Progenitor cell of endocrine pancreas (in vitro differentiated cells): ENCODE measurements around the gene LEF1. TPM values are rescaled to one million over a fixed set of nuclear protein-coding genes. Genes with fewer than 3 reads are reported as not detected.
A peak's percentile ranks its signal among the peaks of the same experiment; 100 is the strongest.

ENCODE experiments used
- DNase-seq: peaks from one replicate; pipeline ENCODE4 v3.0.0; 2021; ENCODE audit warnings: low spot score; ENCODE audit not compliant: unreplicated experiment
- H3K27ac Mint-ChIP-seq: 2 replicates; pipeline ENCODE4 v1.8.0; 2021; ENCODE audit warnings: mild to moderate bottlenecking, moderate library complexity, mixed read lengths
- H3K27me3 Mint-ChIP-seq: 2 replicates; pipeline ENCODE4 v1.8.0; 2021; ENCODE audit warnings: mixed read lengths
- H3K36me3 Mint-ChIP-seq: 2 replicates; pipeline ENCODE4 v1.8.0; 2022; ENCODE audit warnings: mixed read lengths; ENCODE audit not compliant: insufficient read depth
- H3K4me1 Mint-ChIP-seq: 2 replicates; pipeline ENCODE4 v1.8.0; 2021; ENCODE audit warnings: low read depth, mixed read lengths
- H3K4me3 Mint-ChIP-seq: 2 replicates; pipeline ENCODE4 v1.8.0; 2021; ENCODE audit warnings: low read depth, mild to moderate bottlenecking, moderate library complexity, mixed read lengths
- H3K9me3 Mint-ChIP-seq: 2 replicates; pipeline ENCODE4 v1.8.0; 2021; ENCODE audit warnings: low read depth, mixed read lengths
- total RNA-seq: library from RNA; stranded (reverse); gene quantifications from 2 replicates; pipeline ENCODE4 v1.2.1, GENCODE V29; 2021
- TF ChIP-seq, protein P1 (sequence below): fragments of 200-600 bp; sonication (generic); IDR thresholded peaks from one replicate; pipeline ENCODE4 v1.5.0; 2021; ENCODE audit warnings: antibody characterized with exemption, mild to moderate bottlenecking; ENCODE audit not compliant: unreplicated experiment

The LEF1 gene
- total RNA-seq, 1 donor from 2014 or later = 2.1 TPM

DNA sequence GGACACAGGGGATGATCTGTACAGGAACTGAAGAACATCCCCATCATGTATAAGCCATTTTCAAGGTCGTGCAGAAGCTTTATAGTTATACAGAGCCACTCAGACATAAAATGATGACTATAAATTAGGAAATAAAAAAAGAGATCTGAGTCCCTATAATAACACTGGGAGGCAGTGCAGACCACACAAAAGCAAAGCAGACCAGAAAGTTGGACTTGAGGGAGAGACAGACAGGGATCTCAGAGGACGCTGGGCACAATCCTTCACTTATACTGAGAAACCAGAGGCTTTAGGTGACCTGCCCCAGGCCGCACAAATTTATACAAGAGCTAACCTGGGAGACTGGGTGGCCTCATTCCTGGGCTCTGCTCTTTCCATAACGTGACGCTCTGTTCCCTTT is 108.6 kb downstream of the LEF1 start:
- DNase-seq = no peak
- no peak overlapping the region for H3K27ac Mint-ChIP-seq
- no peak overlapping the region for H3K4me3 Mint-ChIP-seq
- H3K36me3 Mint-ChIP-seq = no peaks in the 10 kb centered on the region
- H3K9me3 Mint-ChIP-seq = no peaks in the 10 kb centered on the region
- TF ChIP-seq, protein P1, sequence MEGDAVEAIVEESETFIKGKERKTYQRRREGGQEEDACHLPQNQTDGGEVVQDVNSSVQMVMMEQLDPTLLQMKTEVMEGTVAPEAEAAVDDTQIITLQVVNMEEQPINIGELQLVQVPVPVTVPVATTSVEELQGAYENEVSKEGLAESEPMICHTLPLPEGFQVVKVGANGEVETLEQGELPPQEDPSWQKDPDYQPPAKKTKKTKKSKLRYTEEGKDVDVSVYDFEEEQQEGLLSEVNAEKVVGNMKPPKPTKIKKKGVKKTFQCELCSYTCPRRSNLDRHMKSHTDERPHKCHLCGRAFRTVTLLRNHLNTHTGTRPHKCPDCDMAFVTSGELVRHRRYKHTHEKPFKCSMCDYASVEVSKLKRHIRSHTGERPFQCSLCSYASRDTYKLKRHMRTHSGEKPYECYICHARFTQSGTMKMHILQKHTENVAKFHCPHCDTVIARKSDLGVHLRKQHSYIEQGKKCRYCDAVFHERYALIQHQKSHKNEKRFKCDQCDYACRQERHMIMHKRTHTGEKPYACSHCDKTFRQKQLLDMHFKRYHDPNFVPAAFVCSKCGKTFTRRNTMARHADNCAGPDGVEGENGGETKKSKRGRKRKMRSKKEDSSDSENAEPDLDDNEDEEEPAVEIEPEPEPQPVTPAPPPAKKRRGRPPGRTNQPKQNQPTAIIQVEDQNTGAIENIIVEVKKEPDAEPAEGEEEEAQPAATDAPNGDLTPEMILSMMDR = peak; percentile 56
- peaks cover 8% of the 10 kb centered on the region for H3K4me1 Mint-ChIP-seq
- H3K27me3 Mint-ChIP-seq = peaks cover 14% of the 10 kb centered on the region

DNA sequence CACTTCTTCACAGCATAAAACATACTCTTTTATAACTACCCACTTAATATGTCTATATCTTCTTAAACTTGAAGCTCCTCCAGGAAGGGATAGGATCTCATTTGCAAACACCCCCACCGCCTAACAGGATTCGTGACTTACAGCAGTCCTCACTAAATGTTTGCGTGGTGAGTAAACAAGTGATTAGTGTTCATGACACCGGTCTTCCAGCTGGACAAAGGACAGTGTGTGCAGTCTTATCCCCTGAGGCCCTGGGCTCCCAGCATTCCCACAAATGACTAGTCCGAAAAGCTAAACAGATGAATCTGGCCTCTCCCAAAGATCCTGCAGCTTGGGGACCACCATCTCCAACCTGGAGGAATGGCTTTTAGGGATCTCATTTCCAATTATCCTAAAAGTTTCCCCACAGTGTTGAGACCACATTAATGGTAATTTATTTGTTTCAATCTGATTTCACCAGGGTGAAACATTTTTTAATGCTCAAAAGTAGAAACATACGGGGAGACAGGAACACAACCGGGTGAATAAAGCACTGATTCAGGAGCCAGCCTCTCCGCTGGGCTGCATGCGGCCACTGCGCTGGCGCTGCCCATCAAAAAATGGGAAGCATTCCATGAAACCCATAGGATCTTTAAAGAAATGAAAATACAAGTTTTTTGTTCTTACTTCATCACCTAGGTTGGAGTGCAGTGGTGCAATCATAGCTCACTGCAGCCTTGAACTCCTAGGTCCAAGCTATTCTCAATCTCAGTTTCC is 109.9 kb downstream of the LEF1 start:
- H3K9me3 Mint-ChIP-seq = no peaks in the 10 kb centered on the region
- no peak for DNase-seq

DNA sequence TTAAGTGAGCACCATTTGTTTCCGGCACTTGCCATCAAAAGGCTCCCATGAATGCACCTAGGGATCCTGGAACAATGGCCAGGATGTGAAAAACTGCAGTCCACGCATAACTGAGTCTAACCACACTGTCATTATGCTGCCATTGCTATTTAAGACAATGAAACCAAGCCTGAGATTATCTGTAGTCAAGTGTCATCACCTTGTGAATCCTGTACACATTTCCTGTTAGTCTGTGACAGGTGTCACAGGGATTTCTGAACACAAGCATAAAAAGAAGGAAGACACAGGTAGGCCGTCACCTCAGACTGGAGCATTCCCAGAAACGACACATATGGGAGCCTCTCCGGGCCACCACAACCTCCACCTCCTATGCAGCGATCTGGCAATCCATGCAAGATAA is 112.3 kb downstream of the LEF1 start:
- Mint-ChIP-seq H3K36me3 (no peaks in the 10 kb centered on the region), H3K4me3 (no peak overlapping the region), H3K27me3 (peaks cover 8% of the 10 kb centered on the region), H3K4me1 (peaks cover 8% of the 10 kb centered on the region), H3K27ac (no peak overlapping the region), H3K9me3 (no peaks in the 10 kb centered on the region)
- DNase-seq = no peak
- TF ChIP-seq, protein P1 = no peak

More for the DNA sequence above, 109.9 kb downstream of the LEF1 start:
- Mint-ChIP-seq H3K4me3 (no peak overlapping the region), H3K27me3 (peaks cover 14% of the 10 kb centered on the region), H3K27ac (peak overlapping the region; percentile 8), H3K36me3 (no peaks in the 10 kb centered on the region), H3K4me1 (peaks cover 8% of the 10 kb centered on the region)
- TF ChIP-seq, protein P1 = no peak

DNA sequence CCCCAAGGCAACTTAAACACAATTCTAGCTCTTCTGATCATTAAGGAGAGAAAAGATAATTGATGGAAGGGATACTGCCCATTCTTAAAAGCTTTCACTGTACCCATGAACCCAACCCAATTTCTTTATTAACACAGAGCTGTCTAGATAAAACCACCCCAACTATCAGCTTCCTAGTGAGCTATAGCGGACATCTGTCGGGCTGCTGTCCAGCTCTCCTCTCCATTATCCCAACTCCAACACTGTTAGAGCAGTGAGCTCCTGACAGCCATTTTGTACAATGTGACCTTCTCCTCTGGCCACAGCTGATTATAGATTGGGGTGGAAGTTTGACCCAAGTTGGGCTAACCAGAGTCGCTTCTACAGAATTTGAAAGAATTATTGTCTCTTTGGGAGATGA is 112.9 kb downstream of the LEF1 start:
- no peak overlapping the region for H3K4me3 Mint-ChIP-seq
- peaks cover 8% of the 10 kb centered on the region for H3K4me1 Mint-ChIP-seq
- peaks cover 5% of the 10 kb centered on the region for H3K27me3 Mint-ChIP-seq

DNA sequence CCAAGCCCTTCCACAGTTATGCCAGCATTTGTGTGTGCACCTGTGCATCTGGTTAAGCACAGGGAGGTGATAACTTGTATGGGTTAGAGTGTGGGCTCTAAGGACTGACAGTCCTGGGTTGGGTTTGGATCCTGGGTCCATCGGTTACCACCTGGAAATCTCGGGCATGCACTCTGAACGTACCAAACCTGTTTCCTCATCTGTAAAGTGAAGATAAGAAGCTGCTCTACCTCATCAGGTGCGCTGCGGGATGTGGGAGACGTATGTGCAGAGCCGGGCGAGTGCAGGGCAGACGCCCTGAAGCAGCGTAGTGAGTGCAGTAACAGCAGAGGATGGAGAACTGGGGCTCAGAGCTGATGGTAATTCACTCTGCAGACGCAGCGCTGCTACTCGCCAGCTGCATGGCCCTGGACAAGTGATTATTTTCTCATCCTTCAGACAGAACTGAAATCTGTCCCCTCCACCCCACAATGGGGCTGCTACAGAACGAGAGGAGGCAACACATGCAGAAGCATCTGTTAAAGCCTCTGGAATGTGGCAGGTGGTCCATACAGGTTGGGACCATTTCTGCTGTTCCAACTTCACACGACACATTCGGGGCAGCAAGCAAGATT is 114.6 kb downstream of the LEF1 start:
- no peak overlapping the region for H3K4me3 Mint-ChIP-seq
- no peaks in the 10 kb centered on the region for H3K9me3 Mint-ChIP-seq
- no peaks in the 10 kb centered on the region for H3K36me3 Mint-ChIP-seq
- TF ChIP-seq, protein P1 = no peak
- no peak overlapping the region for H3K27ac Mint-ChIP-seq
- peaks cover 5% of the 10 kb centered on the region for H3K27me3 Mint-ChIP-seq
- H3K4me1 Mint-ChIP-seq = peaks cover 5% of the 10 kb centered on the region
- no peak for DNase-seq

More for the DNA sequence above, 112.9 kb downstream of the LEF1 start:
- Mint-ChIP-seq H3K9me3 (no peaks in the 10 kb centered on the region), H3K27ac (no peak overlapping the region), H3K36me3 (no peaks in the 10 kb centered on the region)
- DNase-seq = no peak
- TF ChIP-seq, protein P1 = no peak
